Endothelial cell of umbilical vein (primary cell): ENCODE results near the gene ACSF3. TPM values are rescaled to one million over a fixed set of nuclear protein-coding genes. Genes with fewer than 3 reads are reported as not detected.

Experiments used
- BruUV-seq: library from RNA; stranded (reverse); fragments of 400-500 nt; replicated peaks from 2 replicates; lab custom pipeline; 2021; lab: Mats Ljungman, UMichigan
- CTCF ChIA-PET: fragments of 300-600, 350-600 bp; sonication (Branson Sonifier 250); formaldehyde crosslinking; loops from one replicate; lab custom pipeline; 2021; ENCODE audit warnings: antibody characterized with exemption, inconsistent platforms; lab: Charles Lee
- POLR2A ChIA-PET: fragments of 300-600, 350-600 bp; sonication (Branson Sonifier 250); formaldehyde crosslinking; loops from one replicate; lab custom pipeline; 2021; ENCODE audit warnings: antibody characterized with exemption, inconsistent platforms; lab: Charles Lee
- DNase-seq: peaks from one replicate; pipeline ENCODE4 v3.0.0-alpha.2; 2011; ENCODE audit warnings: low read depth, low spot score
- FAIRE-seq: peaks from 2 replicates; lab custom pipeline; 2011; peaks lifted over from hg19 to GRCh38; lab: Jason Lieb, UNC
- H2AFZ ChIP-seq: 2 replicates; pipeline ENCODE4 v1.6.0; 2012; ENCODE audit warnings: low read depth, low read length, control low read depth, inconsistent platforms
- H3K27ac ChIP-seq: 2 replicates; pipeline ENCODE4 v1.5.1; 2011; ENCODE audit warnings: low read depth, mild to moderate bottlenecking, control low read depth, low read length, moderate library complexity; ENCODE audit not compliant: insufficient read depth
- H3K27me3 ChIP-seq, 2 experiments: 2 replicates each; pipeline versions ENCODE4 v1.6.0 to v1.6.1; 2011; ENCODE audit warnings: low read length in 2 of 2, mixed read lengths in 1 of 2; ENCODE audit not compliant: control insufficient read depth in 2 of 2, insufficient read depth in 2 of 2
- H3K36me3 ChIP-seq, 2 experiments: 2 replicates in 1 of 2; 3 replicates in 1 of 2; pipeline ENCODE4 v1.5.1; 2011; ENCODE audit warnings: low read length in 2 of 2, mild to moderate bottlenecking in 1 of 2, moderate library complexity in 1 of 2; ENCODE audit not compliant: control insufficient read depth in 2 of 2, insufficient read depth in 2 of 2; ENCODE audit errors: extremely low read depth in 1 of 2
- H3K4me1 ChIP-seq: 3 replicates; pipeline ENCODE4 v1.5.1; 2011; ENCODE audit warnings: mild to moderate bottlenecking, low read length; ENCODE audit not compliant: control insufficient read depth, insufficient read depth; ENCODE audit errors: extremely low read depth
- H3K4me2 ChIP-seq: 2 replicates; pipeline ENCODE4 v1.6.1; 2011; ENCODE audit warnings: low read length, control low read depth, mixed read lengths; ENCODE audit not compliant: insufficient read depth
- H3K4me3 ChIP-seq, 3 experiments: fragments of 200-600 bp in 1 of 3; sonication (generic), shearing (Covaris generic) in 1 of 3; replicated peaks in 1 of 3; 2 replicates each; pipeline ENCODE4 v1.5.1; 2011 to 2016; ENCODE audit warnings: control low read depth in 3 of 3, low read length in 3 of 3, mild to moderate bottlenecking in 2 of 3, inconsistent platforms in 1 of 3, low read depth in 1 of 3, moderate library complexity in 1 of 3; ENCODE audit not compliant: insufficient read depth in 1 of 3
- H3K79me2 ChIP-seq: 2 replicates; pipeline ENCODE4 v1.6.0; 2012; ENCODE audit warnings: low read length, inconsistent platforms; ENCODE audit not compliant: control insufficient read depth, insufficient read depth
- H3K9ac ChIP-seq: replicated peaks from 2 replicates; pipeline ENCODE3; 2011; ENCODE audit warnings: low read length, control low read depth; ENCODE audit not compliant: insufficient read depth; ENCODE audit errors: extremely low read depth
- H3K9me1 ChIP-seq: replicated peaks from 3 replicates; pipeline ENCODE4 v1.6.0; 2011; ENCODE audit warnings: mild to moderate bottlenecking, low read length; ENCODE audit not compliant: control insufficient read depth, insufficient read depth; ENCODE audit errors: extremely low read depth
- H3K9me3 ChIP-seq: replicated peaks from 2 replicates; pipeline ENCODE4 v1.5.1; 2012; ENCODE audit warnings: low read length, inconsistent platforms; ENCODE audit not compliant: control insufficient read depth, insufficient read depth
- H4K20me1 ChIP-seq: replicated peaks from 2 replicates; pipeline ENCODE3; 2011; ENCODE audit warnings: mild to moderate bottlenecking, low read length; ENCODE audit not compliant: control insufficient read depth, insufficient read depth; ENCODE audit errors: extremely low read depth
- EZH2 ChIP-seq: IDR thresholded peaks from 2 replicates; pipeline ENCODE4 v1.6.1; 2012; ENCODE audit warnings: borderline replicate concordance, low read depth, mild to moderate bottlenecking, moderate library complexity, low read length, inconsistent platforms; ENCODE audit not compliant: severe bottlenecking
- FOS ChIP-seq: IDR thresholded peaks from 2 replicates; pipeline ENCODE4 v1.6.1; 2011; ENCODE audit warnings: mild to moderate bottlenecking, low read length, moderate library complexity, borderline replicate concordance; ENCODE audit not compliant: insufficient read depth
- GATA2 ChIP-seq: IDR thresholded peaks from 2 replicates; pipeline ENCODE4 v1.7.0; 2011; ENCODE audit warnings: low read depth, mild to moderate bottlenecking, moderate library complexity, mixed read lengths, low read length; ENCODE audit not compliant: insufficient read length, insufficient read depth
- JUN ChIP-seq: IDR thresholded peaks from 2 replicates; pipeline ENCODE4 v1.6.1; 2011; ENCODE audit warnings: borderline replicate concordance, low read depth; ENCODE audit not compliant: insufficient read length, insufficient read depth
- MAX ChIP-seq: IDR thresholded peaks from 2 replicates; pipeline ENCODE4 v1.6.1; 2011; ENCODE audit not compliant: insufficient read depth, insufficient read length
- MYC ChIP-seq: IDR thresholded peaks from one replicate; pipeline ENCODE4 v1.6.1; 2011; ENCODE audit warnings: mild to moderate bottlenecking, low read depth, low read length
- POLR2A ChIP-seq: IDR thresholded peaks from 2 replicates; pipeline ENCODE4 v1.6.1; 2012; ENCODE audit warnings: low read depth, mild to moderate bottlenecking, control low read depth, low read length
- POLR2AphosphoS5 ChIP-seq: IDR thresholded peaks from 2 replicates; pipeline ENCODE4 v1.6.1; 2012; ENCODE audit warnings: low read depth, mild to moderate bottlenecking, control low read depth, low read length, moderate library complexity; ENCODE audit not compliant: insufficient read depth
- dilution Hi-C: fragments of 300-500 bp; cut with MboI; formaldehyde crosslinking; loops from one replicate; pipeline ENCODE4 v1.15.0; 2019; ENCODE audit warnings: low sequenced_read_pairs; ENCODE audit not compliant: extremely low pct_ligation_motif_present
- intact Hi-C: fragments of 100-400 bp; cut with micrococcal nuclease; formaldehyde crosslinking; loops from one replicate; pipeline ENCODE4 v1.10.0; 2022
- polyA plus RNA-seq, 4 experiments: library from polyadenylated mRNA; depleted of rRNA in 3 of 4; stranded (reverse) in 3 of 4; unstranded in 1 of 4; fragments of >200 nt; gene quantifications; 2 replicates each; pipeline versions ENCODE4 v1.2.1 to v1.2.3, GENCODE V29; 2011 to 2012; ENCODE audit warnings: missing spikeins in 1 of 4
- total RNA-seq: library from RNA; stranded (reverse); gene quantifications from 2 replicates; pipeline ENCODE4 v1.2.3, GENCODE V29; 2021
- TF ChIP-seq, protein P1 (sequence below), 2 donors: IDR thresholded peaks; 1 replicate in 1 of 2; 2 replicates in 1 of 2; pipeline ENCODE4 v1.5.1; 2011; ENCODE audit warnings: low read length in 2 of 2, mild to moderate bottlenecking in 2 of 2, moderate library complexity in 2 of 2, control low read depth in 1 of 2, inconsistent platforms in 1 of 2, low read depth in 1 of 2; ENCODE audit not compliant: insufficient read depth in 1 of 2; ENCODE audit errors: extremely low read depth in 1 of 2

ACSF3 gene
- total and polyA plus RNA-seq, 2 donors (not counting 3 experiments of a cell fraction or from before 2014, with no cell fraction given) = 18.6 to 33.2 TPM

DNA sequence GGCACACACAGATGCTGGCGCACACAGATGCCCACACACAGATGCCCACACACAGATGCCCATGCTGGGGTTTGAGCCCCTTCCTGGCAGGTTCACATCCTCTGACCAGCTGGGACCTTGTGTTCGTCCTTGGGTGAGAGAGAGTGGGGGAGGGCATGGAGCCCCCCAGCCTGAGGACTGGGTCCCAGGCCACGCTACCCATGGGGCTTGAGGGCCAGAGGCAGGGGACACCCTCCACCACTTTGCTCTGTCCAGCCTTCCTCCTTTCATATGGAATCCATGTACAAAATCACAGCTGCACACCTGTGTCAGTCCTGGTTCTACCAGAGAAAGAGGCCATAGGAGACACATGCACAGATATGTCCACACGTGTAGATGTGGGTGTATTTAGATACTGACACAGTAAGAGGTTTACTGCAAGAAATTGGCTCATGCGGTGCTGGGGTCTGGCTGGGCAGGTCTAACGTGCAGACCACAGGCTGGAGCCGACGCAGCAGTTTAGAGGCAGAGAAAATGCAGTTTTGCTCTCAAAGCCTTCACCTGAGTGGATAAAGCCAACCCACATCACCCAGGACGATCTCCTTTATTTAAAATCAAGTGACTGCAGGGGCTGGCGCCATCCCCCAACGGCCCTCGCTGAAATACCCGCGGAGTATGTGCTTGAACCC, 95.8 kb downstream of the ACSF3 start:
- POLR2A ChIA-PET = no interaction called here

More for the DNA sequence above, 95.8 kb downstream of the ACSF3 start:
- FAIRE-seq = no peak
- no peaks in the 10 kb centered on the region for H3K9me1 ChIP-seq
- no peaks in the 10 kb centered on the region for H3K4me1 ChIP-seq
- no peak for DNase-seq
- dilution Hi-C loops (no loop called here), intact Hi-C loops (no loop called here)
- TF ChIP-seq MAX (no peak), MYC (no peak), POLR2A (no peak), EZH2 (no peak), FOS (no peak), JUN (no peak), POLR2AphosphoS5 (no peak), GATA2 (no peak)
- TF ChIP-seq, protein P1, sequence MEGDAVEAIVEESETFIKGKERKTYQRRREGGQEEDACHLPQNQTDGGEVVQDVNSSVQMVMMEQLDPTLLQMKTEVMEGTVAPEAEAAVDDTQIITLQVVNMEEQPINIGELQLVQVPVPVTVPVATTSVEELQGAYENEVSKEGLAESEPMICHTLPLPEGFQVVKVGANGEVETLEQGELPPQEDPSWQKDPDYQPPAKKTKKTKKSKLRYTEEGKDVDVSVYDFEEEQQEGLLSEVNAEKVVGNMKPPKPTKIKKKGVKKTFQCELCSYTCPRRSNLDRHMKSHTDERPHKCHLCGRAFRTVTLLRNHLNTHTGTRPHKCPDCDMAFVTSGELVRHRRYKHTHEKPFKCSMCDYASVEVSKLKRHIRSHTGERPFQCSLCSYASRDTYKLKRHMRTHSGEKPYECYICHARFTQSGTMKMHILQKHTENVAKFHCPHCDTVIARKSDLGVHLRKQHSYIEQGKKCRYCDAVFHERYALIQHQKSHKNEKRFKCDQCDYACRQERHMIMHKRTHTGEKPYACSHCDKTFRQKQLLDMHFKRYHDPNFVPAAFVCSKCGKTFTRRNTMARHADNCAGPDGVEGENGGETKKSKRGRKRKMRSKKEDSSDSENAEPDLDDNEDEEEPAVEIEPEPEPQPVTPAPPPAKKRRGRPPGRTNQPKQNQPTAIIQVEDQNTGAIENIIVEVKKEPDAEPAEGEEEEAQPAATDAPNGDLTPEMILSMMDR (IDR thresholded peaks at IDR 0.05; ENCODE audit: extremely low read depth in 1 of 2, insufficient read depth in 1 of 2, low read depth in 1 of 2, low read length in 2 of 2) = no peak
- H3K9ac ChIP-seq = no peak overlapping the region
- no peaks in the 10 kb centered on the region for H3K79me2 ChIP-seq
- H2AFZ ChIP-seq = no peak overlapping the region
- no peak overlapping the region for H3K4me2 ChIP-seq
- no TSS peak for BruUV-seq
- no peaks in the 10 kb centered on the region for H3K9me3 ChIP-seq
- H3K36me3 ChIP-seq = no peaks in the 10 kb centered on the region
- H4K20me1 ChIP-seq = no peaks in the 10 kb centered on the region
- CTCF ChIA-PET = no interaction called here
- H3K27ac ChIP-seq = no peak overlapping the region
- no peak overlapping the region for H3K4me3 ChIP-seq
- H3K27me3 ChIP-seq = no peaks in the 10 kb centered on the region
